Endothelial cell of umbilical vein (primary cell): ENCODE results near the gene EIF5AL1. TPM values are rescaled to one million over a fixed set of nuclear protein-coding genes. Genes with fewer than 3 reads are reported as not detected.

ENCODE experiments used
- BruUV-seq: library from RNA; stranded (reverse); fragments of 400-500 nt; replicated peaks from 2 replicates; lab custom pipeline; 2021; lab: Mats Ljungman, UMichigan
- CTCF ChIA-PET: fragments of 300-600, 350-600 bp; sonication (Branson Sonifier 250); formaldehyde crosslinking; loops from one replicate; lab custom pipeline; 2021; ENCODE audit warnings: antibody characterized with exemption, inconsistent platforms; lab: Charles Lee
- POLR2A ChIA-PET: fragments of 300-600, 350-600 bp; sonication (Branson Sonifier 250); formaldehyde crosslinking; loops from one replicate; lab custom pipeline; 2021; ENCODE audit warnings: antibody characterized with exemption, inconsistent platforms; lab: Charles Lee
- DNase-seq: peaks from one replicate; pipeline ENCODE4 v3.0.0-alpha.2; 2011; ENCODE audit warnings: low read depth, low spot score
- FAIRE-seq: peaks from 2 replicates; lab custom pipeline; 2011; peaks lifted over from hg19 to GRCh38; lab: Jason Lieb, UNC
- H2AFZ ChIP-seq: 2 replicates; pipeline ENCODE4 v1.6.0; 2012; ENCODE audit warnings: low read depth, low read length, control low read depth, inconsistent platforms
- H3K27ac ChIP-seq: 2 replicates; pipeline ENCODE4 v1.5.1; 2011; ENCODE audit warnings: low read depth, mild to moderate bottlenecking, control low read depth, low read length, moderate library complexity; ENCODE audit not compliant: insufficient read depth
- H3K27me3 ChIP-seq, 2 experiments: 2 replicates each; pipeline versions ENCODE4 v1.6.0 to v1.6.1; 2011; ENCODE audit warnings: low read length in 2 of 2, mixed read lengths in 1 of 2; ENCODE audit not compliant: control insufficient read depth in 2 of 2, insufficient read depth in 2 of 2
- H3K36me3 ChIP-seq, 2 experiments: 2 replicates in 1 of 2; 3 replicates in 1 of 2; pipeline ENCODE4 v1.5.1; 2011; ENCODE audit warnings: low read length in 2 of 2, mild to moderate bottlenecking in 1 of 2, moderate library complexity in 1 of 2; ENCODE audit not compliant: control insufficient read depth in 2 of 2, insufficient read depth in 2 of 2; ENCODE audit errors: extremely low read depth in 1 of 2
- H3K4me1 ChIP-seq: 3 replicates; pipeline ENCODE4 v1.5.1; 2011; ENCODE audit warnings: mild to moderate bottlenecking, low read length; ENCODE audit not compliant: control insufficient read depth, insufficient read depth; ENCODE audit errors: extremely low read depth
- H3K4me2 ChIP-seq: 2 replicates; pipeline ENCODE4 v1.6.1; 2011; ENCODE audit warnings: low read length, control low read depth, mixed read lengths; ENCODE audit not compliant: insufficient read depth
- H3K4me3 ChIP-seq, 3 experiments: fragments of 200-600 bp in 1 of 3; sonication (generic), shearing (Covaris generic) in 1 of 3; replicated peaks in 1 of 3; 2 replicates each; pipeline ENCODE4 v1.5.1; 2011 to 2016; ENCODE audit warnings: control low read depth in 3 of 3, low read length in 3 of 3, mild to moderate bottlenecking in 2 of 3, inconsistent platforms in 1 of 3, low read depth in 1 of 3, moderate library complexity in 1 of 3; ENCODE audit not compliant: insufficient read depth in 1 of 3
- H3K79me2 ChIP-seq: 2 replicates; pipeline ENCODE4 v1.6.0; 2012; ENCODE audit warnings: low read length, inconsistent platforms; ENCODE audit not compliant: control insufficient read depth, insufficient read depth
- H3K9ac ChIP-seq: replicated peaks from 2 replicates; pipeline ENCODE3; 2011; ENCODE audit warnings: low read length, control low read depth; ENCODE audit not compliant: insufficient read depth; ENCODE audit errors: extremely low read depth
- H3K9me1 ChIP-seq: replicated peaks from 3 replicates; pipeline ENCODE4 v1.6.0; 2011; ENCODE audit warnings: mild to moderate bottlenecking, low read length; ENCODE audit not compliant: control insufficient read depth, insufficient read depth; ENCODE audit errors: extremely low read depth
- H3K9me3 ChIP-seq: replicated peaks from 2 replicates; pipeline ENCODE4 v1.5.1; 2012; ENCODE audit warnings: low read length, inconsistent platforms; ENCODE audit not compliant: control insufficient read depth, insufficient read depth
- H4K20me1 ChIP-seq: replicated peaks from 2 replicates; pipeline ENCODE3; 2011; ENCODE audit warnings: mild to moderate bottlenecking, low read length; ENCODE audit not compliant: control insufficient read depth, insufficient read depth; ENCODE audit errors: extremely low read depth
- EZH2 ChIP-seq: IDR thresholded peaks from 2 replicates; pipeline ENCODE4 v1.6.1; 2012; ENCODE audit warnings: borderline replicate concordance, low read depth, mild to moderate bottlenecking, moderate library complexity, low read length, inconsistent platforms; ENCODE audit not compliant: severe bottlenecking
- FOS ChIP-seq: IDR thresholded peaks from 2 replicates; pipeline ENCODE4 v1.6.1; 2011; ENCODE audit warnings: mild to moderate bottlenecking, low read length, moderate library complexity, borderline replicate concordance; ENCODE audit not compliant: insufficient read depth
- GATA2 ChIP-seq: IDR thresholded peaks from 2 replicates; pipeline ENCODE4 v1.7.0; 2011; ENCODE audit warnings: low read depth, mild to moderate bottlenecking, moderate library complexity, mixed read lengths, low read length; ENCODE audit not compliant: insufficient read length, insufficient read depth
- JUN ChIP-seq: IDR thresholded peaks from 2 replicates; pipeline ENCODE4 v1.6.1; 2011; ENCODE audit warnings: borderline replicate concordance, low read depth; ENCODE audit not compliant: insufficient read length, insufficient read depth
- MYC ChIP-seq: IDR thresholded peaks from one replicate; pipeline ENCODE4 v1.6.1; 2011; ENCODE audit warnings: mild to moderate bottlenecking, low read depth, low read length
- POLR2A ChIP-seq: IDR thresholded peaks from 2 replicates; pipeline ENCODE4 v1.6.1; 2012; ENCODE audit warnings: low read depth, mild to moderate bottlenecking, control low read depth, low read length
- POLR2AphosphoS5 ChIP-seq: IDR thresholded peaks from 2 replicates; pipeline ENCODE4 v1.6.1; 2012; ENCODE audit warnings: low read depth, mild to moderate bottlenecking, control low read depth, low read length, moderate library complexity; ENCODE audit not compliant: insufficient read depth
- dilution Hi-C: fragments of 300-500 bp; cut with MboI; formaldehyde crosslinking; loops from one replicate; pipeline ENCODE4 v1.15.0; 2019; ENCODE audit warnings: low sequenced_read_pairs; ENCODE audit not compliant: extremely low pct_ligation_motif_present
- intact Hi-C: fragments of 100-400 bp; cut with micrococcal nuclease; formaldehyde crosslinking; loops from one replicate; pipeline ENCODE4 v1.10.0; 2022
- polyA plus RNA-seq, 4 experiments: library from polyadenylated mRNA; depleted of rRNA in 3 of 4; stranded (reverse) in 3 of 4; unstranded in 1 of 4; fragments of >200 nt; gene quantifications; 2 replicates each; pipeline versions ENCODE4 v1.2.1 to v1.2.3, GENCODE V29; 2011 to 2012; ENCODE audit warnings: missing spikeins in 1 of 4
- total RNA-seq: library from RNA; stranded (reverse); gene quantifications from 2 replicates; pipeline ENCODE4 v1.2.3, GENCODE V29; 2021
- TF ChIP-seq, protein P1 (sequence below), 2 donors: IDR thresholded peaks; 1 replicate in 1 of 2; 2 replicates in 1 of 2; pipeline ENCODE4 v1.5.1; 2011; ENCODE audit warnings: low read length in 2 of 2, mild to moderate bottlenecking in 2 of 2, moderate library complexity in 2 of 2, control low read depth in 1 of 2, inconsistent platforms in 1 of 2, low read depth in 1 of 2; ENCODE audit not compliant: insufficient read depth in 1 of 2; ENCODE audit errors: extremely low read depth in 1 of 2
- TF ChIP-seq, protein P2 (sequence below): IDR thresholded peaks from 2 replicates; pipeline ENCODE4 v1.6.1; 2011; ENCODE audit not compliant: insufficient read depth, insufficient read length

EIF5AL1 gene
- total and polyA plus RNA-seq, 2 donors (not counting 3 experiments of a cell fraction or from before 2014, with no cell fraction given): 0.29 to 1.0 TPM

DNA sequence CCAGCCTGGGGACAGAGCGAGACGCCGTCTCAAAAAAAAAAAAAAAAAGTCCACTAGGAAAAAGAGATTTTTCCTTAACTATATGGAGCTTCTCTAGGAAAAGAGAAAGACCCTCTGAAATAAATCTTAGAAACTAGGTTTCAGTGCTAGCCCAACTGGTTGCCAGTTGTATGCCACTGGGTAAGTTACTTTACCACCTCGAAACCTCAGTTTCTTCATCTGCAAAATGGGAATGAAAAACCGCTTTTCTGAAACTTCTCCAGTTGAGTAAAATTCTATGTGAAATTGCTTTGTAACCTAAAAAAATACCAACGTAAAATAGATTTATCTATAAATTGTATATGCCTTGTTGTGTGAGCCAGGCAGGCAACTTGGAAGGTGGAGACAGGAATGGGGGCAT is 16.5 kb upstream of the EIF5AL1 start:
- no peak for DNase-seq
- Histone ChIP-seq H3K9me1 (no peaks in the 10 kb centered on the region), H3K79me2 (no peaks in the 10 kb centered on the region), H2AFZ (no peak overlapping the region), H3K4me3 (no peak overlapping the region), H4K20me1 (no peaks in the 10 kb centered on the region), H3K9me3 (no peaks in the 10 kb centered on the region), H3K9ac (no peak overlapping the region), H3K27me3 (peaks cover 3 to 16% of the 10 kb centered on the region in 2 experiments), H3K27ac (no peak overlapping the region), H3K4me1 (no peaks in the 10 kb centered on the region), H3K36me3 (no peaks in the 10 kb centered on the region), H3K4me2 (no peak overlapping the region)
- ChIA-PET CTCF (interaction anchor here (1.2 to 3.5 kb wide), 2 partner anchors 9 to 121 kb away, joined by 7 to 14 read pairs; no protein-coding TSS in a partner anchor), POLR2A (no interaction called here)
- no TSS peak for BruUV-seq
- no peak for FAIRE-seq
- dilution Hi-C loops (no loop called here), intact Hi-C loops (no loop called here)
- no peak for TF ChIP-seq POLR2A
- no peak for TF ChIP-seq FOS
- TF ChIP-seq, protein P1, sequence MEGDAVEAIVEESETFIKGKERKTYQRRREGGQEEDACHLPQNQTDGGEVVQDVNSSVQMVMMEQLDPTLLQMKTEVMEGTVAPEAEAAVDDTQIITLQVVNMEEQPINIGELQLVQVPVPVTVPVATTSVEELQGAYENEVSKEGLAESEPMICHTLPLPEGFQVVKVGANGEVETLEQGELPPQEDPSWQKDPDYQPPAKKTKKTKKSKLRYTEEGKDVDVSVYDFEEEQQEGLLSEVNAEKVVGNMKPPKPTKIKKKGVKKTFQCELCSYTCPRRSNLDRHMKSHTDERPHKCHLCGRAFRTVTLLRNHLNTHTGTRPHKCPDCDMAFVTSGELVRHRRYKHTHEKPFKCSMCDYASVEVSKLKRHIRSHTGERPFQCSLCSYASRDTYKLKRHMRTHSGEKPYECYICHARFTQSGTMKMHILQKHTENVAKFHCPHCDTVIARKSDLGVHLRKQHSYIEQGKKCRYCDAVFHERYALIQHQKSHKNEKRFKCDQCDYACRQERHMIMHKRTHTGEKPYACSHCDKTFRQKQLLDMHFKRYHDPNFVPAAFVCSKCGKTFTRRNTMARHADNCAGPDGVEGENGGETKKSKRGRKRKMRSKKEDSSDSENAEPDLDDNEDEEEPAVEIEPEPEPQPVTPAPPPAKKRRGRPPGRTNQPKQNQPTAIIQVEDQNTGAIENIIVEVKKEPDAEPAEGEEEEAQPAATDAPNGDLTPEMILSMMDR (IDR thresholded peaks at IDR 0.05; ENCODE audit: extremely low read depth in 1 of 2, insufficient read depth in 1 of 2, low read depth in 1 of 2, low read length in 2 of 2): no peak
- TF ChIP-seq JUN: no peak
- TF ChIP-seq POLR2AphosphoS5: no peak
- no peak for TF ChIP-seq MYC
- TF ChIP-seq GATA2: no peak
- TF ChIP-seq EZH2: no peak
- TF ChIP-seq, protein P2, sequence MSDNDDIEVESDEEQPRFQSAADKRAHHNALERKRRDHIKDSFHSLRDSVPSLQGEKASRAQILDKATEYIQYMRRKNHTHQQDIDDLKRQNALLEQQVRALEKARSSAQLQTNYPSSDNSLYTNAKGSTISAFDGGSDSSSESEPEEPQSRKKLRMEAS: no peak
